HepG2 (cell line): Measurements from ENCODE around the gene ITPRIP. TPM values are rescaled to one million over a fixed set of nuclear protein-coding genes. Genes with fewer than 3 reads are reported as not detected.

Source experiments
- ATM ChIP-seq: fragments of 450-650 bp; IDR thresholded peaks from 2 replicates; pipeline ENCODE4 v1.7.1; 2017; ENCODE audit warnings: mild to moderate bottlenecking, borderline replicate concordance
- ELF1 ChIP-seq: sonication (generic); formaldehyde crosslinking; IDR thresholded peaks from 2 replicates; pipeline ENCODE4 v1.4.0; 2020; ENCODE audit warnings: missing genetic modification reagents
- HNRNPH1 ChIP-seq: fragments of 200-400 bp; formaldehyde crosslinking; optimal IDR thresholded peaks from 2 replicates; pipeline ENCODE3; 2017; ENCODE audit warnings: mild to moderate bottlenecking, low read depth, low read length
- KLF6 ChIP-seq: IDR thresholded peaks from 2 replicates; pipeline ENCODE4 v1.8.0; 2016; ENCODE audit warnings: missing biosample characterization, missing genetic modification reagents
- POGZ ChIP-seq: sonication (generic); formaldehyde crosslinking; IDR thresholded peaks from 2 replicates; pipeline ENCODE4 v1.4.0; 2020; ENCODE audit warnings: mild to moderate bottlenecking, missing genetic modification reagents
- POLR2A ChIP-seq, 2 experiments: IDR thresholded peaks; 2 replicates each; pipeline ENCODE4 v1.6.1; 2011; ENCODE audit warnings: low read depth in 2 of 2, low read length in 2 of 2, mild to moderate bottlenecking in 1 of 2, moderate library complexity in 1 of 2; ENCODE audit not compliant: insufficient read depth in 1 of 2
- RXRB ChIP-seq: IDR thresholded peaks from 2 replicates; pipeline ENCODE4 v1.6.1; 2016; ENCODE audit warnings: borderline replicate concordance, missing genetic modification reagents, missing compliant biosample characterization
- SALL1 ChIP-seq: sonication (generic); formaldehyde crosslinking; IDR thresholded peaks from 2 replicates; pipeline ENCODE4 v1.8.0; 2022; ENCODE audit warnings: mild to moderate bottlenecking, missing genetic modification reagents
- SALL2 ChIP-seq: sonication (generic); formaldehyde crosslinking; IDR thresholded peaks from 2 replicates; pipeline ENCODE4 v1.8.1; 2023; ENCODE audit warnings: mild to moderate bottlenecking, missing genetic modification reagents, inconsistent platforms
- TAF1 ChIP-seq: sonication (generic); formaldehyde crosslinking; IDR thresholded peaks from 2 replicates; pipeline ENCODE4 v1.4.0; 2020; ENCODE audit warnings: missing genetic modification reagents
- XRCC5 ChIP-seq: fragments of 200-400 bp; formaldehyde crosslinking; optimal IDR thresholded peaks from 2 replicates; pipeline ENCODE3; 2017; ENCODE audit warnings: mild to moderate bottlenecking, low read length
- ZBED4 ChIP-seq: sonication (generic); formaldehyde crosslinking; IDR thresholded peaks from 2 replicates; pipeline ENCODE4 v1.4.0; 2020; ENCODE audit warnings: missing genetic modification reagents, borderline replicate concordance
- ZHX2 ChIP-seq, 2 experiments: sonication (generic) in 1 of 2; formaldehyde crosslinking in 1 of 2; IDR thresholded peaks; 2 replicates each; pipeline versions ENCODE4 v1.6.1 to v1.9.0; 2014 to 2022; ENCODE audit warnings: antibody characterized with exemption in 1 of 2, borderline replicate concordance in 1 of 2, inconsistent platforms in 1 of 2, low read depth in 1 of 2, missing genetic modification reagents in 1 of 2
- ZMYM3 ChIP-seq: sonication (generic); formaldehyde crosslinking; IDR thresholded peaks from 2 replicates; pipeline ENCODE4 v1.5.1; 2020; ENCODE audit warnings: mild to moderate bottlenecking, missing genetic modification reagents
- ZMYM4 ChIP-seq: sonication (generic); formaldehyde crosslinking; IDR thresholded peaks from 2 replicates; pipeline ENCODE4 v1.8.1; 2023; ENCODE audit warnings: mild to moderate bottlenecking, missing genetic modification reagents
- ZNF567 ChIP-seq: sonication (generic); formaldehyde crosslinking; IDR thresholded peaks from 2 replicates; pipeline ENCODE4 v1.8.1; 2023; ENCODE audit warnings: mild to moderate bottlenecking, missing genetic modification reagents, borderline replicate concordance
- ZNF724P ChIP-seq: sonication (generic); formaldehyde crosslinking; IDR thresholded peaks from 2 replicates; pipeline ENCODE4 v1.8.0; 2022; ENCODE audit warnings: missing genetic modification reagents, borderline replicate concordance
- polyA plus RNA-seq, 8 experiments: library from polyadenylated mRNA; depleted of rRNA in 3 of 8; stranded (reverse) in 7 of 8; unstranded in 1 of 8; fragments of >200 nt; fragmentation: Illumina TruSeq in 4 of 8; extraction: Trizol in 4 of 8; gene quantifications; 2 replicates each; pipeline versions ENCODE4 v1.2.1 to v1.2.3, GENCODE V29; 2011 to 2016; ENCODE audit warnings: low read depth in 4 of 8, missing spikeins in 1 of 8, mixed read lengths in 1 of 8; ENCODE audit not compliant: insufficient read depth in 1 of 8
- total RNA-seq, 5 experiments: library from RNA; depleted of rRNA; stranded (reverse); fragments of >200 nt; fragmentation: Illumina TruSeq; extraction: Trizol; gene quantifications; 2 replicates each; pipeline ENCODE4 v1.2.3, GENCODE V29; 2016; ENCODE audit warnings: low read depth in 1 of 5
- TF ChIP-seq, protein P1 (sequence below), 2 experiments: sonication (generic) in 1 of 2; formaldehyde crosslinking in 1 of 2; IDR thresholded peaks; 2 replicates each; pipeline versions ENCODE4 v1.5.1 to v1.6.1; 2011 to 2020; ENCODE audit warnings: borderline replicate concordance in 1 of 2, low read depth in 1 of 2, low read length in 1 of 2, mild to moderate bottlenecking in 1 of 2, missing genetic modification reagents in 1 of 2, moderate library complexity in 1 of 2

The ITPRIP gene
- total and polyA plus RNA-seq, 2 of the 13 experiments (the other 11 are each of a cell fraction or from before 2014, with no cell fraction given), result 1.00 to 2.8 TPM

GRCh38 chr10:104291439-104291951 is 46.8 kb downstream of the ITPRIP start (continued):
- TF ChIP-seq ZHX2 (IDR thresholded peaks at IDR 0.05; ENCODE audit: low read depth) (no peak), ZHX2 (CRISPR knock-in tag; IDR thresholded peaks at IDR 0.05; ENCODE audit: borderline replicate concordance) (no peak), XRCC5 (peak; percentile 99), POGZ (CRISPR knock-in tag) (peak; percentile 52; the same call in 1 of the 2 replicates), ATM (no peak), ZMYM3 (peak; percentile 35; the same call in 1 of the 2 replicates), ZBED4 (peak; percentile 43; the same call in 1 of the 2 replicates), SALL1 (CRISPR knock-in tag) (peak; percentile 88), HNRNPH1 (no peak), ZNF724P (CRISPR knock-in tag) (no peak), POLR2A (IDR thresholded peaks at IDR 0.05; ENCODE audit: insufficient read depth in 1 of 2, low read depth in 2 of 2, low read length in 2 of 2) (no peak), RXRB (CRISPR knock-in tag) (peak; percentile 56; the same call in 1 of the 2 replicates), SALL2 (peak; percentile 24; the same call in 1 of the 2 replicates), ZMYM4 (CRISPR knock-in tag) (peak; percentile 84), ZNF567 (CRISPR knock-in tag) (no peak), ELF1 (CRISPR knock-in tag) (peak; percentile 58), TAF1 (CRISPR knock-in tag) (no peak), KLF6 (CRISPR knock-in tag) (0 out of 2 replicates have a peak, but pooled peaks have one; percentile 47)
- TF ChIP-seq, protein P1, sequence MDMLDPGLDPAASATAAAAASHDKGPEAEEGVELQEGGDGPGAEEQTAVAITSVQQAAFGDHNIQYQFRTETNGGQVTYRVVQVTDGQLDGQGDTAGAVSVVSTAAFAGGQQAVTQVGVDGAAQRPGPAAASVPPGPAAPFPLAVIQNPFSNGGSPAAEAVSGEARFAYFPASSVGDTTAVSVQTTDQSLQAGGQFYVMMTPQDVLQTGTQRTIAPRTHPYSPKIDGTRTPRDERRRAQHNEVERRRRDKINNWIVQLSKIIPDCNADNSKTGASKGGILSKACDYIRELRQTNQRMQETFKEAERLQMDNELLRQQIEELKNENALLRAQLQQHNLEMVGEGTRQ (IDR thresholded peaks at IDR 0.05; ENCODE audit: low read depth, low read length), result no peak
- TF ChIP-seq, protein P1 (CRISPR knock-in tag; IDR thresholded peaks at IDR 0.05; ENCODE audit: borderline replicate concordance), result no peak
